Psoas muscle (tissue), 8 donors: ENCODE data around the gene GALNT16. TPM values are rescaled to one million over a fixed set of nuclear protein-coding genes. Genes with fewer than 3 reads are reported as not detected.

ENCODE experiments used
- ATAC-seq, 4 donors: fragments of 200-7000 bp; cut with Tn5 transposase; one replicate each; pipeline ENCODE4 v1.9.1; 2020; ENCODE audit warnings: moderate library complexity in 3 of 4, mild to moderate bottlenecking in 2 of 4
- DNase-seq, 2 donors: peaks; one replicate each; pipeline ENCODE4 v3.0.0-alpha.2; 2020
- H3K27ac ChIP-seq: fragments of 200-600 bp; one replicate; pipeline ENCODE4 v1.8.0; 2022
- H3K27me3 ChIP-seq, 3 donors: fragments of 200-600 bp in 1 of 3; one replicate each; pipeline versions ENCODE4 v1.6.1 to v1.8.0; 2013 to 2022; ENCODE audit warnings: low read length in 2 of 3, mild to moderate bottlenecking in 2 of 3, moderate library complexity in 1 of 3; ENCODE audit not compliant: insufficient read depth in 3 of 3
- H3K36me3 ChIP-seq, 2 donors: fragments of 200-600 bp in 1 of 2; one replicate each; pipeline versions ENCODE4 v1.6.1 to v1.8.0; 2013 to 2022; ENCODE audit warnings: low read depth in 1 of 2, mild to moderate bottlenecking in 1 of 2, moderate library complexity in 1 of 2; ENCODE audit not compliant: insufficient read depth in 1 of 2
- H3K4me1 ChIP-seq: fragments of 200-600 bp; one replicate; pipeline ENCODE4 v1.8.0; 2022
- H3K4me3 ChIP-seq: fragments of 200-600 bp; one replicate; pipeline ENCODE4 v1.8.0; 2022; ENCODE audit warnings: mild to moderate bottlenecking
- H3K9me3 ChIP-seq: fragments of 200-600 bp; one replicate; pipeline ENCODE4 v1.8.0; 2022
- WGBS, 3 donors: extraction: QIAGEN DNeasy Blood & Tissue Kit; methylation state at CpG; one replicate each; pipeline versions ENCODE4 v1.1.6 to v1.1.7; 2013; 5-methylcytosine and 5-hydroxymethylcytosine counted together
- intact Hi-C, 2 donors: fragments of 100-400 bp; cut with DNase I; formaldehyde crosslinking; loops; one replicate each; pipeline versions ENCODE4 v1.11.0 to v1.14.2; 2022
- polyA plus RNA-seq, 3 donors: library from polyadenylated mRNA; stranded (reverse); fragments of 200-250 nt; gene quantifications; one replicate each; pipeline ENCODE4 v1.2.3, GENCODE V29; 2013
- total RNA-seq, 4 donors: library from RNA; stranded (reverse); fragmentation: NEBNext Ultra II Directional in 2 of 4; extraction: Animal tissue kit (Norgen Biotek cat#: 25700) in 2 of 4; gene quantifications; one replicate each; pipeline versions ENCODE4 v1.2.1 to v1.2.4, GENCODE V29; 2021 to 2023
- TF ChIP-seq, protein P1 (sequence below): fragments of 200-600 bp; IDR thresholded peaks from one replicate; pipeline ENCODE4 v1.8.0; 2022; ENCODE audit warnings: antibody characterized with exemption
- donor health status: healthy with polysubstance abuse.
- donor health status: DM: no; HTN: no; CAD: no; lungs with moderate emphysema.
- donor health status: Bipolar disorder and iron deficiency.
- donor health status: healthy.
- donor health status: DM: yes; HTN: yes; CAD: no.
- donor health status: DM: no; HTN: no; CAD: no.
- donor health status: DM: no; HTN: no; CAD: no.
- donor health status: DM: yes; HTN: yes; CAD: no.

The GALNT16 gene
- total and polyA plus RNA-seq, 7 donors: 0.83 to 2.6 (median 1.7) TPM

DNA sequence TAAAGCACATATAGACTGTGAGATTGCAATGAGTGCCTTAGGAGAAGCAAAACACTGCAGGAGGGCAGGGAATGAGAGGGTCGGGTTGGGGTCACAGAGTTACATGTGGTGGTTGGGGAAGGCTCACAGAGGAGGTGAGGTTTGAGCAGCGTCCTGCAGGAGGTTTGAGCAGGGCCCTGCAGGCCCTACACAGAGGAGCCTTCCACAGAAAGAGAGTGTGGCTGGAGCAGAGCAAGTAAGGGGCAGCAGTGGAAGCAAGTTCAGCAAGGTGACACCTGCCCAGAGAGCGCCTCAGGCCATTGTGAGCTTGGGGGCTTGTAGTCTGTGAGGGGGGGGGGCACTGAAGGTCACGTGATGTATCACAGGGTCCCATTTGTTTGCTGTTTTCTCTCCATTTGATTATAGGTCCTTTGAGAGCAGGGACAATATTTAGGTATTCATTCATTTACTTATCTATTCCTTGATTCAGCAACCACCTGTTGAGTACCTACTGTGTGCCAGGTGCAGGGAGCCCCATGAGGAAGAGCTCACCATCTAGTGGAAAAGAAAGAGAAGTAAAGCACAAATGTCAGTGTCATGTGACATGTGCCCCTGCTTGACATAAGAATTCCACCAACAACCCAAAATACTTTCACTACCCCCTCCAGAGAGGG, 56.6 kb downstream of the GALNT16 start:
- ATAC-seq (no peak), DNase-seq (no peak)
- intact Hi-C loops: no loop called here
- H3K27me3 ChIP-seq: no peaks in the 10 kb centered on the region
- no peaks in the 10 kb centered on the region for H3K36me3 ChIP-seq
- WGBS, 3 donors: 74 to 92% (median 84%) methylated on average over 4 of the region's 4 CpGs
- H3K4me3 ChIP-seq: no peak overlapping the region
- TF ChIP-seq, protein P1, sequence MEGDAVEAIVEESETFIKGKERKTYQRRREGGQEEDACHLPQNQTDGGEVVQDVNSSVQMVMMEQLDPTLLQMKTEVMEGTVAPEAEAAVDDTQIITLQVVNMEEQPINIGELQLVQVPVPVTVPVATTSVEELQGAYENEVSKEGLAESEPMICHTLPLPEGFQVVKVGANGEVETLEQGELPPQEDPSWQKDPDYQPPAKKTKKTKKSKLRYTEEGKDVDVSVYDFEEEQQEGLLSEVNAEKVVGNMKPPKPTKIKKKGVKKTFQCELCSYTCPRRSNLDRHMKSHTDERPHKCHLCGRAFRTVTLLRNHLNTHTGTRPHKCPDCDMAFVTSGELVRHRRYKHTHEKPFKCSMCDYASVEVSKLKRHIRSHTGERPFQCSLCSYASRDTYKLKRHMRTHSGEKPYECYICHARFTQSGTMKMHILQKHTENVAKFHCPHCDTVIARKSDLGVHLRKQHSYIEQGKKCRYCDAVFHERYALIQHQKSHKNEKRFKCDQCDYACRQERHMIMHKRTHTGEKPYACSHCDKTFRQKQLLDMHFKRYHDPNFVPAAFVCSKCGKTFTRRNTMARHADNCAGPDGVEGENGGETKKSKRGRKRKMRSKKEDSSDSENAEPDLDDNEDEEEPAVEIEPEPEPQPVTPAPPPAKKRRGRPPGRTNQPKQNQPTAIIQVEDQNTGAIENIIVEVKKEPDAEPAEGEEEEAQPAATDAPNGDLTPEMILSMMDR: no peak
- H3K27ac ChIP-seq: no peak overlapping the region
- no peaks in the 10 kb centered on the region for H3K4me1 ChIP-seq
- no peaks in the 10 kb centered on the region for H3K9me3 ChIP-seq

- WGBS, 3 donors: 23 to 33% (median 26%) methylated on average over 6 of the region's 6 CpGs
- Histone ChIP-seq H3K27ac (no peak overlapping the region), H3K4me1 (no peaks in the 10 kb centered on the region), H3K4me3 (no peak overlapping the region), H3K9me3 (no peaks in the 10 kb centered on the region), H3K36me3 (no peaks in the 10 kb centered on the region), H3K27me3 (no peaks in the 10 kb centered on the region)
- TF ChIP-seq, protein P1: no peak
- DNase-seq (peak; percentile 60 to 74), ATAC-seq (peak; percentile 86 to 95 (median 92))
- intact Hi-C loops: no loop called here
Observed at GRCh38 chr14:69317102-69317755, 57.3 kb downstream of the GALNT16 start.

DNA sequence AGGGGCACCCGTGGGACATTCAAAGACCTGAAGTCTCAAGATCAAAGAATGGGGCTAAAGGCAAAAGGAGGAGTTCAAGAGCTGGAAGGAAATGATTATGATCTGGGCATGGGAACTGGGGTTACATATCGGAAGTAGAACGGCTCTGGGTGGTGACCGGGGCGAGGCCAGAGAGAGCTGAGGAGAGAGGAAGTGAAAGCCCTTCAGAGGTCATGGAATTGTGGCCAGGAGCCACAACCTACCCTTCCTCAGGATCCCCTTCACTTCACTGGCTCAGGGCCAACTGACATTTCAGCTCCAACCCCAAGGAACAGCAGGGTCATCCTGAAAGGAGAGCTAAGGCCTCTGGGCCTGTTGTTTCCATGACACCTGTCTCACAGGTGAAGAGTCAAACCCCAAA, 57.8 kb downstream of the GALNT16 start:
- Histone ChIP-seq H3K4me1 (no peaks in the 10 kb centered on the region), H3K27ac (no peak overlapping the region), H3K4me3 (no peak overlapping the region), H3K9me3 (no peaks in the 10 kb centered on the region), H3K27me3 (no peaks in the 10 kb centered on the region), H3K36me3 (no peaks in the 10 kb centered on the region)
- TF ChIP-seq, protein P1: no peak
- no peak for ATAC-seq
- 53 to 70% (median 65%) methylated on average over 5 of the region's 5 CpGs for WGBS, 3 donors
- intact Hi-C loops: no loop called here
- DNase-seq: no peak

GRCh38 chr14:69318241-69318640, 58.3 kb downstream of the GALNT16 start:
- no peaks in the 10 kb centered on the region for H3K9me3 ChIP-seq
- no peak overlapping the region for H3K27ac ChIP-seq
- H3K4me3 ChIP-seq: no peak overlapping the region
- H3K4me1 ChIP-seq: no peaks in the 10 kb centered on the region
- no peaks in the 10 kb centered on the region for H3K27me3 ChIP-seq
- DNase-seq (no peak), ATAC-seq (no peak)
- H3K36me3 ChIP-seq: no peaks in the 10 kb centered on the region
- intact Hi-C loops: no loop called here
- 91 to 97% (median 96%) methylated on average over 2 of the region's 2 CpGs for WGBS, 3 donors
- TF ChIP-seq, protein P1: no peak
